HG03432 (cell line): Measurements from ENCODE around the gene KIF5A.
"Not testable (repeated sequence)": the region's sequence is repeated elsewhere in the genome, so short reads cannot be mapped to it uniquely, and the experiment has no call there.

Experiments used
- ATAC-seq: cut with Tn5 transposase; IDR thresholded peaks from one replicate; pipeline ENCODE4 v1.9.1; 2021; ENCODE audit warnings: mild to moderate bottlenecking, moderate library complexity; ENCODE audit not compliant: unreplicated experiment

Gene KIF5A

GRCh38 chr12:57552835-57553313 is 3.0 kb downstream of the KIF5A start:
- no peak for ATAC-seq

GRCh38 chr12:57553343-57554202 is 3.7 kb downstream of the KIF5A start:
- no peak for ATAC-seq

GRCh38 chr12:57554453-57554852 is 4.6 kb downstream of the KIF5A start:
- ATAC-seq = no peak

GRCh38 chr12:57554897-57555296 is 5.1 kb downstream of the KIF5A start:
- no peak for ATAC-seq

- ATAC-seq = no peak
Measured at GRCh38 chr12:57558864-57559263, 9.0 kb downstream of the KIF5A start.

GRCh38 chr12:57560516-57560915 is 10.7 kb downstream of the KIF5A start:
- ATAC-seq = no peak

- ATAC-seq = not testable (repeated sequence)
Measured at GRCh38 chr12:57561117-57561516, 11.3 kb downstream of the KIF5A start.

- ATAC-seq = no peak
Measured at GRCh38 chr12:57563358-57563757, 13.5 kb downstream of the KIF5A start.

GRCh38 chr12:57564178-57564740 is 14.4 kb downstream of the KIF5A start:
- ATAC-seq = no peak

GRCh38 chr12:57568838-57569237 is 19.0 kb downstream of the KIF5A start:
- ATAC-seq = no peak

- no peak for ATAC-seq
Measured at GRCh38 chr12:57569858-57570257, 20.0 kb downstream of the KIF5A start.

GRCh38 chr12:57570438-57570837 is 20.6 kb downstream of the KIF5A start:
- ATAC-seq = not testable (repeated sequence)

- ATAC-seq = no peak
Measured at GRCh38 chr12:57571926-57572762, 22.3 kb downstream of the KIF5A start.

- ATAC-seq = no peak
Measured at GRCh38 chr12:57574795-57575194, 25.0 kb downstream of the KIF5A start.

- no peak for ATAC-seq
Measured at GRCh38 chr12:57575771-57576612, 26.1 kb downstream of the KIF5A start.

- no peak for ATAC-seq
Measured at GRCh38 chr12:57576613-57577160, 26.8 kb downstream of the KIF5A start.

- no peak for ATAC-seq
Measured at GRCh38 chr12:57577981-57578758, 28.3 kb downstream of the KIF5A start.

GRCh38 chr12:57579011-57579410 is 29.2 kb downstream of the KIF5A start:
- no peak for ATAC-seq

- no peak for ATAC-seq
Measured at GRCh38 chr12:57579677-57580465, 30.0 kb downstream of the KIF5A start.
